ENCODE results near the gene LAMTOR1. TPM values are rescaled to one million over a fixed set of nuclear protein-coding genes. Genes with fewer than 3 reads are reported as not detected.

The LAMTOR1 gene
- polyA plus RNA-seq = 53.8 and 85.9 TPM in 2 replicates

DNA sequence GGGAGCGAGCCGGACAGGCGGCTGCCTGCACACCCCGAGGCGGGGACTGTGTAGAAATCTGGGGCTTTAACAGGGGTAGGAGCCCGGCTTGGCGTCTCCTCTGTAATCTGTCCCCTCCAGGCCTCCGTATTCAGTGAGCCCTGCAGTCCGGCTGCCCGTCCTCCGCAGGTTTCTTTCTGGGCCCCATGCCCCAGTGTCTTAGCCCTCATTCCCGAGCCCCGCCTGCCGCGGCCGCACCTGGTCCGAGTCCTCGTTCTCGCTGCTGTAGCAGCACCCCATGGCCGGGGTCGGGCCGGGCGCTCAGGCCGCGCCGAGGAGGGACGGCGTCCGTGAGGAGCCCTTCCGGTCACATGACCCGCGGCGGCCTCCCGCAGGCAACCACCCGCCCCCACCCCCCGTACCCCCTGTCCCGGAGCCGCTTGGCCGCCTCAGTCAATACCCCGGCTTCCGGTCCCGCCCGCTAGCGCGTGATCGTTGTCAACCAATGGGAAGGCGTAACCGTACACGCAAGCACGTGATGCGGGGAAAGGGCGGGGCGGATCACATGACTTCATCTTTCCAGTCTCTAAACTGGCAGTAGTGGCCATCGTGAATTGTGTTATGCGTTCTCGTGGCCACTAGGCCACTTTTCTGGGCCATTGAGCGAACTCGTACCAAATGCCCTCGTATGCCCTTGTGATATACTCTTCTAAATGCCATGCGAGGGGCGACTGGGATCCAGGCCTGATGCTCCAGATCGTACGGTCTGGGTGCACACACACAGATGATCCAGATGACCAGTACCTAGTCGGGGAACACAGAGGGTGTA, at the start of gene LAMTOR1:
TSS of gene LAMTOR1 (minus strand) at position 352 of the 808 bp plus-strand sequence. CDS start at position 279, 73 bp downstream.

DNA sequence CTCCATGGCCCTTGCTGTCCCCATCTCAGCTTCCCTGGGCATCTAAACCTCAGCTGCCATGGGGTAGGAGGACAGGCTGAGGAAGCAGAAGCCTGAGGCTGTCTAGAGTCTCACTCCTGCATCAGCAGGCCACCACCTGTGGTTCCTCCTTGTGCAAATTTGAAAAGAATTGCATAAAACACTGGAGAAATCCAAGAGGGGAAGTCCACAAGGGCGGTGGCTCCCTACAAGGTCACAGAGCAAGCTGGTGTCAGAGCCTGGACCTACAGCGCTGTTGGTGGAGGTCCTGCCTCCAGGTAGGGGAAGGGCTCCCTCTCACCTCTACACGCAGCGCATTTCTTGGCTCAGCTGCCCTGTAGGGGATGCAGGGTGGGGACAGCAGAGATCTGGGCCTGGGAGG, 32.4 kb upstream of the LAMTOR1 start, which contains the start of gene FOLR3:
TSS of gene FOLR3 (plus strand) at position 253 of the 400 bp plus-strand sequence. CDS start 228 bp downstream, outside the sequence.

GRCh38 chr11:72112143-72112977, 9.3 kb upstream of the LAMTOR1 start, which contains the start of gene ANAPC15:
Gene ANAPC15, minus strand, starts transcription at chr11:72112695. Its CDS starts 1,419 bp downstream, at chr11:72111276.

DNA sequence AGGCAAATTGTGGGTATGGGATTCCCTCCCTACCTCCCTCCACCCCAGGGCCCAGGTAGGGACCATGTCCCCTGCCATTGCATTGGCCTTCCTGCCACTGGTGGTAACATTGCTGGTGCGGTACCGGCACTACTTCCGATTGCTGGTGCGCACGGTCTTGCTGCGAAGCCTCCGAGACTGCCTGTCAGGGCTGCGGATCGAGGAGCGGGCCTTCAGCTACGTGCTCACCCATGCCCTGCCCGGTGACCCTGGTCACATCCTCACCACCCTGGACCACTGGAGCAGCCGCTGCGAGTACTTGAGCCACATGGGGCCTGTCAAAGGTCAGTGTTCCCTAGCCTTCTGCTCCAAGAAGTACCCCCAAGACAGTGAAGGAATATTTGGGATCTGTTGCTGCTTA, 2.8 kb upstream of the LAMTOR1 start, which contains the start of gene TOMT:
TSS of gene TOMT (plus strand) at position 37 of the 400 bp plus-strand sequence. CDS start at position 65, 28 bp downstream.

DNA sequence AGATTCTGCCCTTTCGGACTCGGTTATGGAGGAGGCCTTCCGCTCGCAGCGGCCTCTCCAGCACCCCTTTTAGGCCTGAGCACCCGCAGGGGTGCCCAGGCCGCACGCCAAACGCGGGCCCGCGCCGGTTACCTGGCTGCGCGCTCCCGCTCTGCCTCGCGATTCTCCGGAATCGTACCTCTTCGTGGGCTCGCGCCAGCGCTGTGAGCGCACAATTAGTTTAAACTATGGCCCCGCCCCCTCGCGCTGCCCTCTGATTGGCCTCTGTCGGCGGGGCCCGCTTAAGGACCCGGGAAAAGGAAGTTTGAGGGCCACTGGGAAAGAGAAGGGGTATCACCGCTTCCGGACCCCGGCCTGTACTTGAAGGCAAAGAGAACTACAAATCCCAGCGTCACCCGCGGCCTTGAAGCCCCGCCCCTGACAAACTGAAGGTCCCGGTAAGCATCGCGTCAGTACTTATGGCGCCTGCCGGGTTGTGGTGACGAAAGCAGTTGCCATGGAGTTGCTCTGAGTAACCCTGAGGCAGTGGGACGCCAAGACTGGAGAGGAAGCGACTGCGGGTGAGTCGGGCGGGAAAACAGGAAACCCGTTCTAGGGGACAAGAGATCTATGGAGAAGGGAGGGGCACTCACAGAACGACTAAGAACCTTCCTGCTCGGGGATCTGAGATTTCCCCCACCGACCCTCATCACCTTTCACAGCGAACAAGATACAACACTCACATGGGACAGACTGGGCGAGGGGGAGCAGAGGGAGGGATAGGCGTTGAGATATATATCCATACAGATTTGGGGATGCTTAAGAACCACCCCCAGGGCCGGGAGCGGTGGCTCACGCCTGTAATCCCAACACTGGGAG, 22.5 kb downstream of the LAMTOR1 start, which contains the start of the genes LRRC51 and NUMA1:
TSS of gene LRRC51 (plus strand) at position 525 of the 858 bp plus-strand sequence. CDS start 8,234 bp downstream, outside the sequence.
TSS of gene NUMA1 (minus strand) at position 217 of the 858 bp plus-strand sequence. CDS start 44,599 bp downstream, outside the sequence.

Other genes with a start within 250 kb of the LAMTOR1 start
- not detected in 2 replicates for gene DEFB131B, start 224.8 kb downstream of the LAMTOR1 start, polyA plus RNA-seq
- 2.5 and 10.6 TPM in 2 replicates for gene XNDC1N, start 174.7 kb downstream of the LAMTOR1 start, polyA plus RNA-seq
- 1.7 and 4.5 TPM in 2 replicates for gene RNF121, start 174.3 kb downstream of the LAMTOR1 start, polyA plus RNA-seq
- 0.92 and 1.7 TPM in 2 replicates for gene IL18BP, start 104.4 kb downstream of the LAMTOR1 start, polyA plus RNA-seq
- gene NUMA1, start 22.8 kb downstream of the LAMTOR1 start, polyA plus RNA-seq = 13.6 and 15.7 TPM in 2 replicates
- gene LRRC51, start 22.4 kb downstream of the LAMTOR1 start, polyA plus RNA-seq = 2.0 and 13.2 TPM in 2 replicates
- not detected in 2 replicates for gene TOMT, start 2.6 kb upstream of the LAMTOR1 start, polyA plus RNA-seq
- 61.7 and 111 TPM in 2 replicates for gene ANAPC15, start 9.4 kb upstream of the LAMTOR1 start, polyA plus RNA-seq
- not detected in 2 replicates for gene FOLR3, start 32.4 kb upstream of the LAMTOR1 start, polyA plus RNA-seq
- not detected in 2 replicates for gene FOLR1, start 88.8 kb upstream of the LAMTOR1 start, polyA plus RNA-seq
- gene FOLR2, start 113.5 kb upstream of the LAMTOR1 start, polyA plus RNA-seq = not detected in 2 replicates
- gene INPPL1, start 121.5 kb upstream of the LAMTOR1 start, polyA plus RNA-seq = 0.10 and 0.70 TPM in 2 replicates
- gene PHOX2A, start 140.9 kb upstream of the LAMTOR1 start, polyA plus RNA-seq = not detected in 2 replicates